ENCODE results near the gene PPP6R2. TPM values are rescaled to one million over a fixed set of nuclear protein-coding genes. Genes with fewer than 3 reads are reported as not detected.

PPP6R2 gene
- total RNA-seq, 1 donor from 2014 or later = 32.6 TPM

DNA sequence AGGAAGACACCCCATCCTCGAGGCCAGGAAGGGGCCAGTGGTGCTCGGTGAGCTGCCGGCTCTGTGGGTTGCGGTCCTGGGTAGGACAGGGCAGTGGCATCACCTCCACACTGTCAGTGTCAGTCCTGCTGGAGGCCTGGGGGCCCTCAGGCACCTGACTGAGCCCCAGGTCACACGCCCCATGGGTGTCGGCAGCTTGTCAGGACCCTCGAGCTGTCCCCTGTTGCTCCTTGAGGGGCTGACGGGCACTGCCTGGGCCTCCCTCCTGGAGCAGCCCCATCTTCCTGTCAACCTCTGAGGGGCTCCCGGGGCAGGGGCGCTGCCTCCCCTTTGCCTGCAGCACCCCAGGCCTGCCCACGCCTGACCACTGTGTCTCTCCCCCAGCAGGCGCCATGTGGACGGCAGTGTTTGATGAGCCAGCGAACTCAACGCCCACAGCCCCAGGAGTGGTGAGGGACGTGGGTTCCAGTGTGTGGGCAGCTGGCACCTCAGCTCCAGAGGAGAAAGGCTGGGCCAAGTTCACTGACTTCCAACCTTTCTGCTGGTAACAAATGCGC lies 96.3 kb downstream of the PPP6R2 start:
- Mint-ChIP-seq H3K27me3 (ENCODE audit: insufficient read depth, low read depth) (peaks cover 7% of the 10 kb centered on the region), H3K4me3 (no peak overlapping the region), H3K4me1 (peaks cover 2% of the 10 kb centered on the region), H3K36me3 (peaks cover 3% of the 10 kb centered on the region), H3K9me3 (no peaks in the 10 kb centered on the region), H3K27ac (no peak overlapping the region)
- no peak overlapping the region for H3K4me3 ChIP-seq
- no peaks in the 10 kb centered on the region for H3K79me2 ChIP-seq (ENCODE audit: low read depth)
- no peaks in the 10 kb centered on the region for H3K36me3 ChIP-seq
- H3F3A ChIP-seq (ENCODE audit: low read depth) = peaks cover 5% of the 10 kb centered on the region
- no peak overlapping the region for H3K9ac ChIP-seq
- H4K20me1 ChIP-seq (ENCODE audit: low read depth) = peaks cover 10% of the 10 kb centered on the region
- H3K9me3 ChIP-seq (ENCODE audit: low read depth) = no peaks in the 10 kb centered on the region
- H3K27me3 ChIP-seq = no peaks in the 10 kb centered on the region
- no peak overlapping the region for H3K27ac ChIP-seq
- TF ChIP-seq CTCF (IDR thresholded peaks at IDR 0.05) (no peak), EZH2 (IDR thresholded peaks at IDR 0.05) (no peak), EZH2phosphoT487 (IDR thresholded peaks at IDR 0.05) (no peak)
- DNase-seq (ENCODE audit: low spot score) = no peak
- no peak overlapping the region for H2AFZ ChIP-seq (replicated peaks)
- no peak overlapping the region for H3K4me2 ChIP-seq
- H3K4me1 ChIP-seq = no peaks in the 10 kb centered on the region

DNA sequence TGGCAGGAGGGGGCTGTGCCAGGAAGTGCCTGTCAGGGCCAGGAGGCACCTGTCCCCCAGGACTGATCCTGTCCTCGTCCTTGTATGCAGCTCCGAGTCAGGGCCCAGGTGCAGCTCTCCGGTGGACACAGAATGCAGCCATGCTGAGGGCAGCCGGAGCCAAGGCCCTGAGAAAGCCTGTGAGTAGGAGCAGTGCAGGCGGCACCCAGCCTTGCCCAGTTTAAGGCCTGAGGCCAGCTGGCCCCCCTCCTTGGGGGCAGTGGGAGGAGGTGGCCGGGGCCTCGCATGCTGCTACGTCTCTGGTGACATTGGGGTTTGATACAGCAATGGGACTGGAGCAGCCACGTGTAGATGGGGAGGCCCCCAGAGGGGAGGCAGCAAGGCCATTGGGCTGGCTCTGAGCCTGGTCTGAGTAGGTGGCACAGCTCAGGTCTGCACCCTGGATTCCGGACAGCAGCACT lies 96.8 kb downstream of the PPP6R2 start:
- peaks cover 15% of the 10 kb centered on the region for H4K20me1 ChIP-seq (ENCODE audit: low read depth)

GRCh38 chr22:50440544-50441249 lies 97.6 kb downstream of the PPP6R2 start:
- no peak overlapping the region for H3K4me2 ChIP-seq
- no peak overlapping the region for H3K9ac ChIP-seq
- Mint-ChIP-seq H3K27ac (no peak overlapping the region), H3K36me3 (peaks cover 3% of the 10 kb centered on the region), H3K4me3 (no peak overlapping the region), H3K27me3 (ENCODE audit: insufficient read depth, low read depth) (peaks cover 7% of the 10 kb centered on the region), H3K9me3 (no peaks in the 10 kb centered on the region), H3K4me1 (peaks cover 2% of the 10 kb centered on the region)
- H3K9me3 ChIP-seq (ENCODE audit: low read depth) = no peaks in the 10 kb centered on the region
- H3F3A ChIP-seq (ENCODE audit: low read depth) = peaks cover 13% of the 10 kb centered on the region
- no peak for DNase-seq (ENCODE audit: low spot score)
- no peak overlapping the region for H3K27ac ChIP-seq
- H3K27me3 ChIP-seq = no peaks in the 10 kb centered on the region
- H4K20me1 ChIP-seq (ENCODE audit: low read depth) = peaks cover 16% of the 10 kb centered on the region
- H3K4me3 ChIP-seq = no peak overlapping the region
- H3K4me1 ChIP-seq = no peaks in the 10 kb centered on the region
- TF ChIP-seq CTCF (IDR thresholded peaks at IDR 0.05) (no peak), EZH2phosphoT487 (IDR thresholded peaks at IDR 0.05) (no peak), EZH2 (IDR thresholded peaks at IDR 0.05) (no peak)
- H3K79me2 ChIP-seq (ENCODE audit: low read depth) = no peaks in the 10 kb centered on the region
- no peak overlapping the region for H2AFZ ChIP-seq (replicated peaks)
- no peaks in the 10 kb centered on the region for H3K36me3 ChIP-seq

More for the DNA sequence above, 96.8 kb downstream of the PPP6R2 start:
- Mint-ChIP-seq H3K4me1 (peaks cover 2% of the 10 kb centered on the region), H3K27me3 (ENCODE audit: insufficient read depth, low read depth) (peaks cover 7% of the 10 kb centered on the region), H3K27ac (no peak overlapping the region), H3K9me3 (no peaks in the 10 kb centered on the region), H3K36me3 (peaks cover 3% of the 10 kb centered on the region), H3K4me3 (no peak overlapping the region)
- Histone ChIP-seq H3K9me3 (ENCODE audit: low read depth) (no peaks in the 10 kb centered on the region), H3K4me1 (no peaks in the 10 kb centered on the region), H3K27ac (no peak overlapping the region), H3F3A (ENCODE audit: low read depth) (peaks cover 10% of the 10 kb centered on the region), H3K9ac (no peak overlapping the region), H3K36me3 (no peaks in the 10 kb centered on the region), H3K4me3 (no peak overlapping the region), H3K79me2 (ENCODE audit: low read depth) (no peaks in the 10 kb centered on the region), H3K4me2 (no peak overlapping the region), H2AFZ (replicated peaks) (no peak overlapping the region), H3K27me3 (no peaks in the 10 kb centered on the region)
- TF ChIP-seq EZH2 (IDR thresholded peaks at IDR 0.05) = no peak
- TF ChIP-seq CTCF (IDR thresholded peaks at IDR 0.05) = no peak
- no peak for TF ChIP-seq EZH2phosphoT487 (IDR thresholded peaks at IDR 0.05)
- no peak for DNase-seq (ENCODE audit: low spot score)
